UCSD-AML1 (cell line): ENCODE results near the gene CCDC150.
"Not testable (repeated sequence)": the region's sequence is repeated elsewhere in the genome, so short reads cannot be mapped to it uniquely, and the experiment has no call there.

Experiments
- DNase-seq: peaks from one replicate; lab custom pipeline; 2025; ENCODE audit not compliant: unreplicated experiment; lab: John Stamatoyannopoulos, UW

The CCDC150 gene

DNA sequence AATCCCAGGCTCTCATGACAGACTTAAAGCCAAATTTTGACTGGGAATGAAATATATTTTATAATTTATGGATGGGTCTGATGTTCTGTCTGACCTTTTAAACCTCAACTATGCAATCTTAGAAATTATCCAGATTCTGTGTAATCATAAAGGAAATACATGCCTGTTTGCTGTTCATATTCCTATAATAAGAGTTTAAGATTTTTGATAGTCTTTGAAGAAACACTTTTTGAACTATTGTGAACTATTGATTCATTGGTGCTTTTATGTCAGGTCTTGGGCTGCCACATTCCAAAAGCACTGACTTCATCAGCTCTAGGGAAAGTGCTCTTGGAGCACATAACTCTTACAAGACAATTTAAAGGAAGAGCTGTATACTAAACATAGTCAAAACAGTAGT lies 64.2 kb downstream of the CCDC150 start:
- no peak for DNase-seq

DNA sequence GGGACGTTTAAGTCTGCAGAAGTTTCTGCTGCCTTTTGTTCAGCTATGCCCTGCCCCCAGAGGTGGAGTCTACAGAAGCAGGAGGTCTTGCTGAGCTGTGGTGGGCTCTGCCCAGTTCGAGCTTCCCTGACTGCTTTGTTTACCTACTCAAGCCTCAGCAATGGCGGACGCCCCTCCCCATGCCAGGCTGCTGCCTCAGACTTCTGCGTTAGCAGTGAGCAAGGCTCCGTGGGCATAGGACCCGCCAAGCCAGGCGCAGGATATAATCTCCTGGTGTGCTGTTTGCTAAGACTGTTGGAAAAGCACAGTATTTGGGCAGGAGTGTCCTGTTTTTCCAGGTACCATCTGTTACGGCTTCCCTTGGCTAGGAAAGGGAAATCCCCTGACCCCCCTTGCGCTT lies 70.5 kb downstream of the CCDC150 start:
- DNase-seq: not testable (repeated sequence)

DNA sequence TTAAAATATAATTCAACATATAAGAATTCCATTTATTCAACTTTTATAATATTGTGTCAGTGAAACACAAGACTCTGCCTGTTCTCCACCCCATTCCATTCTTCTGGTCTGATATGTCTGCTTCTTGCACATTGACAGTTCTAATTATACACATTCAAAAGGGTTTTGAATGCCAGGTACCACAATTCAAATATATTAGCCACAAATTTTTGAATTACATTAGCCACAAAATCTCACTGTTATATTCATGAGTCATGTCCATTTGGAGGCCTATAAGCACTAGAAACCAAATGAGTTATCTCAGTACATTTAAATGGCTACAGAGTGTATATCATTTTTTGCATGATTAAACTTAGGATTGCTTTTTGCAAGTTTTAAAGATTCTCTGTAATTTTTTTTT lies 72.1 kb downstream of the CCDC150 start:
- no peak for DNase-seq

DNA sequence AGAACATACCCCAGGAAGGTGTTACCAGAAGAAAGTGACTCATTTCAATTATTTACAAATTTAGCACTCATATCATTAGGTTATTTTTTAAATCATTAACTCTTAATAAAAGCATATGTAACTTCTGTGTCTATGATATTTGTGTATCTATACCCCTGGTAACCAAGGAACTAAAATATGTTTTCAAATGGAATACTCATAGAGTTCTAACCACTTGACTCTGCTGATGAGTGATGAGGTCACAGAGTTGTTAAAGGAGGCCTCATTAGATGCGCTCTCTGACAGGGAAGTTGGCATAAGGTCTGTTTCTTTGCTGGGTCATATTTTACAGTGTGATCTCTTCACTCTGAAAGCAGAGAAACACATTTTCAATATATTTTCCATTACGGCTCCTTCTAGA lies 73.4 kb downstream of the CCDC150 start:
- DNase-seq: no peak

DNA sequence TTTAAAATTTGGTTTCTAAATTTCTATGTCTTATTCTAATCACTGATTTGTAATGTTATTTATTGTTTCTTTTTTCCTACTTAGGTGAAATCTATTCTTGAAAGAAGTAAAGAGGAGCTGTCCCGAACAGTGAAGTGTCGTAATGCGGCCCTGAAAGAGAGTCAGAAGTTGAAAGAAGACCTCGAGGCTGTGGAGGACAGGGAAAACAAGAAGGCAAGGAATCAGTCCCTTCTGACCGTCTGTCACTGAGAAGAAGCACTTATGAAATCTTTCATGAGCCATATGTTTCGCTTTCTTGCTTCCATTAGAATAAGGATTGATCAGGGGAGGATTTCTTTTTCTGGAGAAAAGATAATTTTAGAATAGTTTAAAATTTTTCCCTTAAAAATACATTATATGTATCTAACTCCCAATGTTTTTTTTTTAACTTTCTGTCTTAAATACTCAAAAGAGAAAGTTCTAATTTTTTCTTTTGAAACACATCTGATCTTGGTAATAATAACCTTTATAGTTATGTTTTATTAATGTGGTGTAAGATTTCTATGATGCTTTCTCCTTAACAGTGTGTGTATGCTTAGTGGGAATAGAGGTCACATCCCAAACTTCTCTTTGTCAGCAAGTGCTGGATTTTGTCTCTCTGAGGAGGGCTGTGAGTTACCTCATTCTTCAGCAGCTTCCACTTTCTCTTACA lies 79.0 kb downstream of the CCDC150 start:
- no peak for DNase-seq

DNA sequence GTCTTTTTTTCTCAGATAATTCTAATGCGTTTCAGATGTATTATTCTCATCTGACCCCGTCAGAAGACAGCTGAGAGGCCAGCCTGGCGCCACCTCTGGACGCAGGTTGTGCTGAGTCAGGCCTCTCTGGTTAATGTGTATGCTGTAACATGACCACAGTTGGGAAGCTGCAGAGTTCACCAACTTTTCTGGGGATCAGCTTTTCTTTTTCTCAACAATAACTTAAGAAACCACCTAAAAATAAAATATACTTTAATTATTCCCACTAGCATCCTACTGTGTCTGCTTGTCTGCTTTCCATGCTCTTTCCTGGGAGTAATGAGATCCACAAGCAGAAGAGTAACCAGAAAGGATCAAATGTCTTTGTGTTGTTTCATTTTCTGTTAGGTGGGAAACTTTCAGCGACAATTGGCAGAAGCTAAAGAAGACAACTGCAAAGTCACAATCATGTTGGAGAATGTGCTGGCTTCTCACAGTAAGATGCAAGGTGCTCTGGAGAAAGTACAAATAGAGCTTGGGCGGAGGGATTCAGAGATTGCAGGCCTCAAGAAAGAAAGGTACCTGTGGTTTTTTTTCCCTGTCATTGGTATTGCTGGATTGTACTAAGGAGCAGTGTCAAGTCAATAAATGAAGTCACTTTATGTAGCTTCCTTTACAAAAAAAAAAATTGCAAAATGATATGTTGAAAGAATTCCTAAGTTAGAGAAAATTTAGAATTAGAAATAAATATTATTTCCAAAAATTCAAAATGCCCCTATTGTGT lies 79.8 kb downstream of the CCDC150 start:
- DNase-seq: no peak

DNA sequence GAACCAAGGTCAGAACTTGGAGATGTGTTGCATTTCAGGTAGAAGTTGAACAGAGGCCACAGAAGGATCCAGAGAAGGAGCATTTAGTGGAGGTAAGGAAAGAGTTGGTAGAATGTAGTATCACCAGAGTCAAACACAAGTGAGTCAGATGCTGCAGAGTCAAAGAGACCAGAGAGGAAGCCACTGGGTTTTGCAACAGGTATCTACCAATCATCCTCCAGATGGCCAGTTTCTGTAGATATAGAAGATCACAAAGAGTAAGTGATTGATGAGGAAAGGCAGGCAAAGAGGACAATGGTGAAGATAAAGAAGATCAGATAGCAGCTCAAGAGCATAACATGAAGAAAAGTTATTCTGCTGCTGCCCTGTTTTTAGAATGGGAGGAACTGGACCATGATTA lies 84.1 kb downstream of the CCDC150 start:
- DNase-seq: no peak

DNA sequence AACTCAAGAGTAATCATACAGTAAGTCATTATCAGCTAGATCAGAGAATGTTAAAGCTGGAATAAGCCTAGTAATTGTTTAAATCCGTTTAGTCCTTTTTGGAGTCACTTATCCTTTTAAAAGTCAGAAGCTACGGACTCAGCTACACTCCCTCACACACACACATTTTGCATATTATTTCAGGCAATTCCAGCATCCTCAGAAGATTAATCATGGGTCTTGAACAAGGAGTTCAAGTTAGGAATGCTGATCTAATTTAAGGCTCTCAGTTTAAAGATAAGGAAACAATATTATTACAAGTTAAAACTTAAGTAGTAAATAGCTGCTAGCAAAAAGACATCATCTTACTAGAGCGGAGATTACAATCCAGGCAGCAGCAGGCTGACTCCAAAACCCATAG lies 85.7 kb downstream of the CCDC150 start:
- DNase-seq: no peak

DNA sequence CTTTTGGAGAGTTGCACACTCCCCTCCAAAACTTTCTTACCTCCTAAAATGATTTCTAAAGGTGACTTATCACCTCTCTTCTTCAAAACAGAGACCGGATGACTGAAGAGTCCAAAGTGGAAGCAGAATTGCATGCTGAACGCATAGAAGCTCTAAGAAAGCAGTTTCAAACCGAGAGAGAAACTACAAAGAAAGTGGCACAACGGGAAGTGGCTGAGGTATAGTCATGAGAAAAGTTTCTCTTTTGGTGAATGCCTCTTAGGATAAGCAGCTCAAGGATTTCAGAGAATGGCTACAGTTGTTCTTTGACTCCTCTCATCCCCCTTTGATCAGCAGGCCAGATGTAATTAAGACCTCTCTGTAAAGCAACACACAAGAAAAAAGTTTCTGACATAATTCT lies 86.4 kb downstream of the CCDC150 start:
- DNase-seq: no peak

DNA sequence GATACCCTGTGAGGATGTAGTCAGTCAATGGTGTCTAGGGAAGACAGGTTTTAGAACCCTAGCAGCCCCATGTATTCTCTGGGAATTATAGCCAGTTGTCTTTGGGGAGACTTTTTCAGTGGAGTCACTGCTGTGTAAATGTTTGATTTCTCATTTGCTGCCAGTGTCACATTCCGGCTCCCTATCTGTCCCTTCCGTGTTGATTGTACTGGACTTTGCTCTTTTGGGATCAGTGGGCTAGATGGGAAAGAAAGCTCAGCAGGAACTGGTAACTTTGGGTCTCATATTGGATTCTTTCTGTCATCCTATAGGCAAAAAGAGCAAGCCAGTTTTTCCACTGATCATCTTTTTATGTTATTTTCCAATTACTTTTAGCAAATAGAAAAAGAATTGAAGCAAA lies 89.9 kb downstream of the CCDC150 start:
- DNase-seq: no peak

DNA sequence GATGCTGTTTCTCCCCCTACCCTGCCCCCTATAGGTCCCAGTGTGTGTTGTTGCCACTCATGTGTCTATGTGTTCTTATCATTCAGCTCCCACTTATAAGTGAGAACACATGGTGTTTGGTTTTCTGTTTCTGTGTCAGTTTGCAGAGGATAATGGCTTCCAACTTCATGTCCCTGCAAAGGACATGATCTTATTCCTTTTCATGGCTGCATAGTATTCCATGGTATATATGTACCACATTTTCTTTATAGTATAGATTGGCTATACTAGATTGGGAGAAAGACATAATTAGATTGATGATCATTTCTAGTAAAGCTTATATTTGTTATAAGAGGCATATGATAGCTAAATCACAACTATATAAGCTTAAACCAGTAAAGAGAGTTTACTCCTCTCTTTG lies 97.1 kb downstream of the CCDC150 start:
- not testable (repeated sequence) for DNase-seq

DNA sequence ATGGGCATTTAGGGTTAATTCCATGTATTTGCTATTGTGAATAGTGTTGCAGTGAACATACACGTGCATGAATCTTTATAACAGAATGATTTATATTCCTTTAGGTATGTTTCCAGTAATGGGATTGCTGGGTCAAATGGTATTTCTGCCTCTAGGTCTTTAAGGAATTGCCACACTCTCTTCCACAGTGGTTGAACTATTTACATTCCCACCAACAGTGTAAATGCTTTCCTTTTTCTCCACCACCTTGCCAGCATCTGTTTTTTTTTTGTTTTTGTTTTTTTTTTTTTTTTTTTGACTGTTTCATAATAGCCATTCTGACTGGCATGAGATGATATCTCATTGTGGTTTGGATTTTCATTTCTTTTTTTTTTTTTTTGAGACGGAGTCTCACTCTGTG lies 97.5 kb downstream of the CCDC150 start:
- DNase-seq: no peak

DNA sequence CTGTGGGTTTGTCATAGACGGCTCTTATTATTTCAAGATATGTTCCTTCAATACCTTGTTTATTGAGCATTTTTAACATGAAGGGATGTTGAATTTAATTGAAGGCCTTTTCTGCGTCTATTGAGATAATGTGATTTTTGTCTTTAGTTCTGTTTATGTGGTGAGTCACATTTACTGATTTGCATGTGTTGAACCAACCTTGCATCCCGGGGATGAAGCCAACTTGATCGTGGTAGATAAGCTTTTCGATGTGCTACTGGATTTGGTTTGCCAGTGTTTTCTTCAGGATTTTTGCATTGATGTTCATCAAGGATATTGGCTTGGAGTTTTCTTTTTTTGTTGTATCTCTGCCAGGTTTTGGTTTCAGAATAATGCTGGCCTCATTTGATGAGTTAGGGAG lies 99.5 kb downstream of the CCDC150 start:
- no peak for DNase-seq

DNA sequence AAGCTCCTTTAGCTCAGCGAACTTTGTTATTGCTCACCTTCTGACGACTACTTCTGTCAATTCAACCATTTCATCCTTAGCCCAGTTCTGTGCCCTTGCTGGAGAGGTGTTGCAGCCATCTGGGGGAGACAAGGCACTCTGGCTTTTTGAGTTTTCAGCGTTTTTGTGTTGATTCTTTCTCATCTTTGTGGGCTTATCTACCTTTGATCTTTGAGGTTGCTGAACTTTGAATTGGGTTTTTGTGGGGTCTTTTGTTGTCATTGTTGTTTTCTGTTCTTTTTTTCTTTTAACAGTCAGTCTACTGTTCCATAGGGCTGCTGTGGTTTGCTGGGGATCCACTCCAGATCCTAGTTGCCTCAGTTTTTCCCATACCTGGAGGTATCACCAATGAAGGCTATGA lies 102.7 kb downstream of the CCDC150 start:
- DNase-seq: no peak

DNA sequence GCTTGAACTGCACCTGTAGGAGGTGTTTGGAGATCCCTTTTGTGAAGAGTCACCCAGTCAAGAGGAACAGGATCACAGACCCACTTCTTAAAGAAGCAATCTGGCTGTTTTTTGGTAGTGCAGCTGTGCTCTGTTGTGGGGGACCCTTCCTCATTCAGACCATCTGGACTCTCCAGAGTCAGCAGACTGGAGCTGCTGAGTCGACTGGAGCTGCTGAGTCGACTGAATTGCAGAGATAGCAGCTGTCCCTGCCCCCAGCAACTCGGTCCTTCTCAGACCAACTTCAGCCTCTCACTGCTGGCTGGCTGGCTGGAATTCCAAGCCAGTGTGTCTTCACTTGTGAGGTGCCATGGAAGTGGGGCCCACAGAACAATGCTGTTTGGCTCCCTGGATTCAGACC lies 103.2 kb downstream of the CCDC150 start:
- no peak for DNase-seq

DNA sequence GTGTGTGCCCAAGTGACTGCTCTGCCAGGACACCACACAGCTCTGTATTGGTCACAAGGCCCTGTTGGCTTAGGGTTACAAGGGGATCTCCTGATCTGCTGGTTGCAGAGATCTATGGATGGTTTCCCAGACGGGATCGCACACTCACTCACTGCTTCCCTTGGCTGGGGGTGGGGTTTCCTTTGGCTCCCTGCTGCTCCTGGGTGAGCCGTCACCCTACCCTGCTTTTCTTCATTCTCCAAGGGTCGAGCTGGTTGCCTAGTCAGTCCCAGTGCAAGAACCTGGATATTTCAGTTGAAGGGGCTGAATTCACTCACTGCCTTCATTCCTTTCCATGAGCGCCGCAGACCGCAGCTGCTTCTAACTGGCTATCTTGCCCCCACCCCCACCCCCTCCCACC lies 103.7 kb downstream of the CCDC150 start:
- no peak for DNase-seq

DNA sequence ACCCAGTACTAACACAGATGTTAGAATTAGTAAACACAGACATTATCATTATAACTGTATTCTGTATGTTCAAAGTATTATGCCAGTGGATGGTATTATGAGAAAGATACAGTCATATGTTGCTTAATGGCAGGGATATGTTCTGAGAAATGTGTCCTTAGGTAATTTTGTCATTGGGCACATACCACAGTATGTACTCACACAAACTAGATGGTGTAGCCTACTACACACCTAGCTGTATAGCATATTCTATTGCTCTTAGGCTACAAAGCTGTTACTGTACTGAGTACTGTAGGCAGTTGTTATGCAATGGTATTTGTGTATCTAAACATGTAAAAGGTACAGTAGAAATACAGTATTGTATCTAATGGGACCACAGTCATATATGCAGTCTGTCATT lies 106.2 kb downstream of the CCDC150 start:
- DNase-seq: no peak

DNA sequence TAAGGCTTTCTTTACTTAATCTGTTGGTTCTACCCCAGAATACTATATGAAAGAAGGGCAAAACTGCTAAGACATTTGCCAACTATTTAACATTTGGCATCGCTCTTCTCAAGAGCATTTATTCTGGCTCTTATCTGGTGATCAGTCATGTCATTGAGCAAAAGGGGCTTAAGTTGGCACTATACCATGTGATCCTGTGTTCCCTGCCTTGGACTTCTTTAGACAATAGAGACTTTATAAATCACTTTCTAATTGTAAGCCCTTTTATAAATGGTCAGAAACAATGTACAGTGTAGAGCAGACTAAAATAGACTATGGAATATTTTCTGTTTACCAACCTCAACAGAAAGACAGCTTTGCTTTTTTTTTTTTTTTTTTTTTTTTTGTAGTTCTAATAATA lies 107.9 kb downstream of the CCDC150 start:
- DNase-seq: no peak

DNA sequence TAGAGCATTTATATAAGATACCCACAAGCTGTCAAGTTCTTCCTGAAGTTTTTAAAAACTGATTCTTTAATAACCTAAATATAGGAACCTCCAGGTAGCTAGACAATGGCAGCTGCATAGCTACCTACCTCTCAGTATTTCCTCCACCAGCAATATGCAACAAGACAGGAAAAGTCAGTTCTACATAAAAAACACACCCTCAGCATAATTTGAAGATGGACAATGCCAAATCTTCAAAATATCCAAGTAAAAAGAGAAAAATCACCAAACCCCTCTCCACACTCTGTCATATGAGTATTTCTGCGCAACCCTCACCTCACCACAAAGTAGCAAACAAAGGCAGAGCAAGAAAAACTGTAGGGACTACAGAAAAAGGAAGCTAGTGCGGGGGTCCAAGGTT lies 108.6 kb downstream of the CCDC150 start:
- DNase-seq: no peak

DNA sequence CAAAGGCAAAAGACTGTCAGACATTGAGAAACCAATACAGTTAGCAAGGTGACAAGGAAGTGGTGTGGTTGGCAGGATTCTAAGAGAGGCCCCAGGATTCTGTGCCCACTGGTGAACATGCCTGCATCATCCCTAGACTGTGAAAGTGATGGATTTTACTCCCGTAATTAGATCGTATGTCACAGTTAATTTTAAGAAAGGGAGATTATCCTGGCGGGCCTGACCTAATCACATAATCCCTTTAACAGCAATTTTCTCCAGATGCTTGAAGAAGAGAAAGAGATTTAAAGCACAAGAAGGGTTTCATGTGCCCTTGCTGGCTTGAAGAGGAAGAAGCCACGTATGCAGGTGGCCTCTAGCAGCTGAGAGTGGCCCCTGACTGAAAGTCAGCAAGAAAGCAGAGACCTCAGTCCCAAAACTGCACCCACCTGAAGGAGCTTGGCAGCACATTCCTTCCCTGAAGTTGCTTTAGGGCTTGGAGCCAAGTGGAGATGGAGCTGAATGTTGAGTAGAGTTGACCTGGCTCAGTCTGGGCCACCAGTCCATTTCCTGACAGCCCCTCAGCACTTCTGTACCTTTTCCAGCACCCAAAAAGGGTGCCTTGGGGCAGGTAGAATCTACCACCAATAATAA lies 110.9 kb downstream of the CCDC150 start:
- DNase-seq: no peak

DNA sequence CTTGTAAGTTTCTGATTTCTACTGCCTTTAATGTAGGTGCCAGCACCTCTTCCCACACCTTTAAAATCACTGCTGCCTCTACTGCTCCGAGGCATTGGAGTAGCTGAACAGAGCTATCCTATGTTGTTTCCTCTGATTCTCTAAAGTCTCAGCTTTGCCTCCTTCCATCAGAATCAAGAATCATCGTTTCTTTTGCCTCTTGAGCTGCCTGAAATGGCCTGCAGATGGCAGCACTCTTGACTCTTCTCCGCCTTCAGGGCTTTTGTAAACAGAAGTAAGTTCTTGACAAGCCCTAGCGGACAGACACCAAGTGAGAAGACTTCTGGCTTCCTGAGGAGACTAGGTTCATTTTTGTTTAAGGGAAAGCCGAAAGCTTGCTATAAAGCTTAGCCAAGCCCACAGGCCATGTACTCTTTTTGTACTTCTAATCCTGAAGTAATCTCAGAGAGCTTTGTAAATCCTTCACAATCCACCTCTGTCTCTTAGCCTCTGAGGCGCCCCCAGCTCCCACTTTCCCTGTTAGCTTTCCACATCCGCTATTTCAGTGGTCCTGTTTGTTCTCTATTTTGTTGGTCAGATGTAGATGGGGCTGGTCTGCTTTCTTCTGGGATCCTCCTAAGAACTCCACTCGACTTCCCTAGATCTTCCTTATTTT lies 111.6 kb downstream of the CCDC150 start:
- peak; percentile 20 for DNase-seq
